ENCODE data around the gene SYNRG.
A peak's percentile ranks its signal among the peaks of the same experiment; 100 is the strongest.
"Not testable (repeated sequence)": the region's sequence is repeated elsewhere in the genome, so short reads cannot be mapped to it uniquely, and the experiment has no call there.

Gene SYNRG, protein sequence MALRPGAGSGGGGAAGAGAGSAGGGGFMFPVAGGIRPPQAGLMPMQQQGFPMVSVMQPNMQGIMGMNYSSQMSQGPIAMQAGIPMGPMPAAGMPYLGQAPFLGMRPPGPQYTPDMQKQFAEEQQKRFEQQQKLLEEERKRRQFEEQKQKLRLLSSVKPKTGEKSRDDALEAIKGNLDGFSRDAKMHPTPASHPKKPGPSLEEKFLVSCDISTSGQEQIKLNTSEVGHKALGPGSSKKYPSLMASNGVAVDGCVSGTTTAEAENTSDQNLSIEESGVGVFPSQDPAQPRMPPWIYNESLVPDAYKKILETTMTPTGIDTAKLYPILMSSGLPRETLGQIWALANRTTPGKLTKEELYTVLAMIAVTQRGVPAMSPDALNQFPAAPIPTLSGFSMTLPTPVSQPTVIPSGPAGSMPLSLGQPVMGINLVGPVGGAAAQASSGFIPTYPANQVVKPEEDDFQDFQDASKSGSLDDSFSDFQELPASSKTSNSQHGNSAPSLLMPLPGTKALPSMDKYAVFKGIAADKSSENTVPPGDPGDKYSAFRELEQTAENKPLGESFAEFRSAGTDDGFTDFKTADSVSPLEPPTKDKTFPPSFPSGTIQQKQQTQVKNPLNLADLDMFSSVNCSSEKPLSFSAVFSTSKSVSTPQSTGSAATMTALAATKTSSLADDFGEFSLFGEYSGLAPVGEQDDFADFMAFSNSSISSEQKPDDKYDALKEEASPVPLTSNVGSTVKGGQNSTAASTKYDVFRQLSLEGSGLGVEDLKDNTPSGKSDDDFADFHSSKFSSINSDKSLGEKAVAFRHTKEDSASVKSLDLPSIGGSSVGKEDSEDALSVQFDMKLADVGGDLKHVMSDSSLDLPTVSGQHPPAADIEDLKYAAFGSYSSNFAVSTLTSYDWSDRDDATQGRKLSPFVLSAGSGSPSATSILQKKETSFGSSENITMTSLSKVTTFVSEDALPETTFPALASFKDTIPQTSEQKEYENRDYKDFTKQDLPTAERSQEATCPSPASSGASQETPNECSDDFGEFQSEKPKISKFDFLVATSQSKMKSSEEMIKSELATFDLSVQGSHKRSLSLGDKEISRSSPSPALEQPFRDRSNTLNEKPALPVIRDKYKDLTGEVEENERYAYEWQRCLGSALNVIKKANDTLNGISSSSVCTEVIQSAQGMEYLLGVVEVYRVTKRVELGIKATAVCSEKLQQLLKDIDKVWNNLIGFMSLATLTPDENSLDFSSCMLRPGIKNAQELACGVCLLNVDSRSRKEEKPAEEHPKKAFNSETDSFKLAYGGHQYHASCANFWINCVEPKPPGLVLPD (N-terminal part only)

DNA sequence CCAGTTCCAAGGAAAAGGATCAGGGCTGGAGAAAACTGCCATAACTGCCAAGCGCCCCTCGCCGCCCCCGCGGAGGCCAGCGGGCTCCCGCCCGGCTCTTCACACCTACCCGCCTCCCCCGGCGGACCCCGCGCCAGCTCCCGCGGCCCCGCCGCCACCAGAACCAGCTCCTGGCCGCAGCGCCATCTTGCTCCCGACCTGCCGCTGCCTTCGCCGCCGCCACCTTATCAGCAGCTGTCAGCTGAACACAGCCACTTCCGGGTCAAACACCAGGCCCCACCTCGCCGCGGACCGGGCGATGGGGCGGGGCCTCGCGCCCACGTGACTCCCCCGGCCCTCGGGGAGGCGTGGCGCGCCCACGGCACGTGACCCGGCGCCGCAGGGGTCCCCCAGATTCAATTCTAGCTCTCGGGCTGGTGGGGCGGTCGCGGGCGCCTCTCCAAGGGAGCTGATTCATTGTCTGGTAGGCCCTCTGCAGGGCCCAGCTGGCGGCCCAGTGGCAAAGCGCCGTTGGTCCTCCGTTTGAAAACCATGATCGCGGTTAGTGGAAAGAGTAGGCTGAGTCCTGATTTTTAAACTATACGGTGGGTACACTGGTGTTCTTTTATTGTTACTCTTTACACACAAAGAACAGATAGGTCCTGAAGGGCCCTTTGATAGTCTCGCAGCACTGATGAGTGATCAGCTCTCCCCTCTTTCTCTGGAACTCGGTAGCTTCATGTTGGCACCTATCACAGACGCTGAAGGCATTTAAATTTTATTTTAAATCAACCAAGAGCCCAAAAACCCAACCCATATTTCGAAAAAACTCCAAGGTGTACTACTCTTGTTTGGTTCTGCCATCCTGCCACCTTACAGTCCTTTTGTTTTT is at the start of gene SYNRG:
Gene SYNRG (minus strand): TSS at position 249 of the 871 bp plus-strand sequence. CDS start 63 bp downstream, at position 186.
- DNase-seq, result peak; percentile 98

DNA sequence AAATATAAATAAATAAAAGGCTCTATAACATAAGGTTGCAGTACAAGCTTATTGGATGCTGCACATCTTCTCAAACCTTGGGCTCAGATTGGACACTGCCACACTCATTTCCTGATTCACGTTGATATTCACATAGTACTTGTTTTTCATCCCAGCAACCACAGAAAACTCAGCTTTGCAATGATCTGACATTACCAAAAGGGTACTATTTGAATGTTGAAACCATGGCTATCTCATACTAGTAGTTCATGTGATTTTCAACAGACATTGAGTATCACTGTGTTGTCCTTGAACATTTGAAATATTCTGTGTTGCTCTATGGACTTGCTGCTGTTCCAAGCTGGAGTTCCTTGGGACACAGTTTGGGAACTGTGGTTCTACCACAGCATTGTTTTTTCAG is 48.0 kb upstream of the SYNRG start:
- DNase-seq, result no peak

DNA sequence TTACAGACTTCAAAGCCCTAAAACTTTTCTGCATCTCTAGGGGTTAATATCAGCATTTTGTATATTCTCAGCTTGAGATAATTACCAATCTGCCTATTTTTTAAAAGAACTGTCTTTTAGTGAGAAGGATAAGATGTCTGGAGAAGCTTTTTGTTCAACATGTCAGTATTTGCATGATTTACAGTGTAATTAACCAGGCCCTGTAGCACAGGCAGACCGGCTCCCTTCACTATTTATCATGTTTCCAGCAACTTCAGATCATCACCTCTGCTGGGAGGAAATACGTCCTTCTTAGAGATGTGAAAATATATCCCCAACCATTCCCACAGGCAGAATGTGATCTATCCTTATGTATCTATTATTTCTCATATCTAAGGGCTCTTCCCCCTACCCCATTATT is 42.6 kb upstream of the SYNRG start:
- no peak for DNase-seq

DNA sequence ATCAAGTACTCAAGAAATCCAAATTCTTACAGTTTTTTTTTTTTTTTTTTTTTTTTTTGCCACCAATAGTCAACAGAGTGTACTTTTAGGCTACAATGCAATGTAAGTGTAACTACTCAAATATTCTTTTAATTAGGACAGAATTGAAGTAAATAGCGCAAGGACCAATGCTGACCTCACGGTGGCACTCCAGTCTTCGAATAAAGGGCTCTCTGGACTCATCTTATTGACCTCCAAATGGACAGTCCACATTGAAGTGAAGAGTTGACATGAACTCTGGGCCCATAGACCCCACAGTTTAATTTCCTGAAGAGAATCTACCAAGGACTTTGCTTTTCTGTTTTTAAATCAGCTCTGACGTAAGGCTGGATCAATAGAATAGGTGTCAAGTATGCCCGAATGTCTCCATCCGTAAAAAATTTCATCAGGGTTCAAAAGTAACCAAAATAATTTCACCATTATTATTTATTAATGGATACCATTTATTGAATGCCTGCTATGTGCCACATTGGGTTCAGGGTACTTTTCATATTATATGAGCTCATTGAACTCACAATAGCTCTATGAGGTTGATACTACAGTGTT is 41.3 kb upstream of the SYNRG start:
- peak; percentile 54 for DNase-seq

DNA sequence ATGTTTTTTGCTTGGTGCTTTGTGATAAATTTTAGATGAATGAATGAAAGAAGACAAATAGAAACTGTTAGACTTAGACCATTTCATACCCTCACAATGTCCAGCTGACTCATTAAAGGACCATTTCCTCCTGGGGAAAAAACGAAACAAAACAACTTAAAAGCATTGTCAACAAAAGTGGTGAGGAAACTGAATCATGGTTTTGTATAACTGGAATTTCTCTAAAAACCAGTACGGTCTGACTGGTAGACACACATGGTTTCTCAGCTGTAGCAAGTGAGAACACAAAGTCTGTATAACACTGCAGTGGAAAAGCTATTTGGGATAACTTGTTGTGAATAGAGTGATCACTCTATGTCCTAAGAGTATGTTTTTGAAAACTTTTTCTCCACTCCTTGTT is 39.3 kb upstream of the SYNRG start:
- peak; percentile 42 for DNase-seq

DNA sequence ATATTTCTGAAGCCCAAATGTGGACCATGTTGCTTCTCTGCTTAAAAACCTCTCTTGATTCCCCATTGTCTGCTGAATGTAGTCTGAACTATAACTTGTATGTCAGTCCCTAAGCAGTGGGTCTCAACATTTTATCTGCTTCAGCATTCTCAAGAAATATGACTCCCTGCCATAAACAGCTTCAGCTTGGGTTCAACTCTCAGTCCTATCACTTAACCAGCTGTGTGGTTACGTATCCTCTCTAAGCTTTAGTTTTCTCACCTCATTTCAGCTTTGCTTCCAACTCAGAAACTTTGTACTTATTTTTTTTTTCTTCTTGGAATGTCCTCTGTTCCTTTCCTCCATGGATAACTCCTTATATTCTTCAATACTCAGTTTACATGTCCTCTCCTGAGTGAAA is 38.6 kb upstream of the SYNRG start:
- DNase-seq, result no peak

DNA sequence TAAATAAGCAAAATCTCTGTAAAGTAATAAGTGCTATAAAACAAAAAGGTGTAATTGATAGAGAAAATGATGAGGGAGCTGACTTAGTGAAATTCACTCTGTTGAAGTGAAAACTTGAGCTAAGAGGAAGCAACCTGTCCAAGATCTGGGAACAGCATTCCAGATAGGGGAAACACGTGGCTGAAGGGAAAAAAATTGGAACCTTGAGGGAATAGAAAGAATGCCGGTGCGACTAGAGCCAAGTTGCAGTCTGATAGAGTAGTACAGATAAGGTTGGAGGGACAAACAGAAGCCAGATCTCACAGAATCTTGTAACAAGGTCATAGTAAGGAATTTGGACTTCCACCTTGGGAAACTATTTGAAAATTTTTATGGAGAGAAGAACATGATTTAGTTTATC is 34.7 kb upstream of the SYNRG start:
- peak; percentile 19 for DNase-seq

DNA sequence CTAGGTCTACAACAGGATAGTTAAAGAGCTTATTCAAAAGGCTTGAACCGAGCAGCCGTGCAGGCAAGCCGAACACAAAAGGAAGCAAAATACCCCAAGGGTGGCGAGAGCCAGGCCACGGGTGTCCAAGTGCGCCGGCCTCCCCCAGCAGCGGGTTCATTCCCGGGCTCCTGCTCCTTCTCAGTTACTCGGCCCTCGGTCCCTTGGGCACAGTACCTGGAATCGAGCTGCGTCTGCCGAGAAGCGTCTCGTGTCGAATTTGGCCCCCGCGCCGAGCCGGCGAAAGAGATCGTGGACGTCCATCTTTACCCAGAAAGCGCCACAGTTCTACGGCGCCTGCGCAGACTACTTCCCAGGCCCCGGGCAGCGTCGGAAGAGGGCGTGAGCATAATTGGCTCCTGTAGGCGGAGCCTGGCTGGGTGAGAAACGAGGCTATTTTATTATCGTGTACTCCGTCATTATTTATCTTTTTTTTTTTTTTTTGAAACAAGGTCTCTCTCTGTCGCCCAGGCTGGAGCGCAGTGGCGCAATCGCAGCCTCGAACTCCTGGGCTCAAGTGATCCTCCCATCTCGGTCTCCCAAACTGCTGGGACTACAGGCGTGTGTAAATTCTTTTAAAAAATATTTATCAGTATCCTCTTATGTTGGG is 34.0 kb upstream of the SYNRG start, which contains the start of gene DDX52:
Gene DDX52 (minus strand): TSS at position 329 of the 649 bp plus-strand sequence. CDS start 26 bp downstream, at position 303.
- DNase-seq, result peak; percentile 88

DNA sequence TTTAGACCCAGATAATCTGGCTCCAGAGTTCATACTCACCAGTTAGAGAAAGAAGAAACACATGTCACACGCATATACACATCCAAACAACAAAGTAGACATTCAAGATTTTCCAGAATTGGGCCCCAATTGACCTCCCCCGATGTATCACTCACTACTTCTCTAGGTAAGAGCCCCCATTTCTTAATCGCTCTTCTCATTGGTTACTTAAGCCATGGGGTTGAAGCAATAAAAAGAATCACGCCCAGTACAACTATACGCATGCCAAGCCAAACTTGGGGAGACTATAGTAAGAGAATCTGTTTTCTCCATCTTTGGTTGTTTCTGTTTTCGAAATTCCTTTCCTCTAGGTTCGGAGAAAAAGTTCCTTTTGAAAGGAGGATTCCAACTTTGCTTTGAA is 33.5 kb upstream of the SYNRG start:
- peak; percentile 7 for DNase-seq

DNA sequence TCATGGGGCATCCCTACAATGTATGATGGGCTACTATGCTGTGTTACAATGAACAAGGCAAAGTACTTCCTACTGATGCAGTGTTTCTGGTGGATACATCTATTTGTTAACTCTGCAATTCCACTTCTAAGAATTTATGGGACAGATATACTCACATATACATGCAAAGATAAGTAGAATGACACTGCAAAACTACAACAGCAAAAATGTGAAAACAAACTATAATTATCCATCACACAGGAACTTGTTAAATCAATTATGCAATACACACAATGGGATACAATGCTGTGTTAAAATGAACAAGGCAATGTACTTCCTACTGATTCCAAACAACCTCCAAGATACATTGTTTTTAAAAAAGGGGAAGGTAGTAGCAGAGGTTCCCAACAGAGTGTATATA is 30.8 kb upstream of the SYNRG start:
- no peak for DNase-seq

DNA sequence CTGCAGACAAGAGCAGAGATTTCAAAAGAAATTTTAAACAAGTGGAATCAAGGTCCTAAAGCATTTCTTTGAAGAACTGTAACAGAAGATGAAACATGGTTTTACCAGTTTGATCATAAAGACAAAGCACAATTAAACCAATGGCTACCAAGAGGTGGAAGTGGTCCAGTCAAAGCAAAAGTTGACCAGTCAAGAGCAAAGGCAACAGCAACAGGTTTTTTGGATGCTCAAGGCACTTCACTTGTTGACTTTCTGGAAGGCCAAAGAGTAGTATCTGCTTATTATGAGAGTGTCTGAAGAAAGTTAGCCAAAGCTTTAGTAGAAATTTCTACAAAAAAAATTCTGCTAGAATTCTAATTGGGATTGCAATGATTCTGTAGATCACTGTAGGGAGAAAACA is 28.7 kb upstream of the SYNRG start:
- no peak for DNase-seq

DNA sequence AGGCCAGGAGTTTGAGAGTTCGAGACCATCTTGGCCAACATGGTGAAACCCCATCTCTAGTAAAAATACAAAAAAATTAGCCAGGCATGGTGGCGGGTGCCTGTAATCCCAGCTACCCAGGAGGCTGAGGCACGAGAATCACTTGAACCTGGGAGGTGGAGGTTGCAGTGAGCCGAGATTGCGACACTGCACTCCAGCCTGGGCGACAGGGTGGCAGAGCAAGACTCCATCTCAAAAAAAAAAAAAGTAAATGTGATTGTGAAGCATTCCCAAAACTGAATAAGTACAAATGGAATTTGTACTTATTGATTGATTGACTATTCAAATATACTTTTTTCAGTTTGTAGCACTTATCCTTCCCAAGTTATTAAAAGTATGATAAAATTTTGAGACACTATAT is 7.2 kb upstream of the SYNRG start:
- DNase-seq, result not testable (repeated sequence)

DNA sequence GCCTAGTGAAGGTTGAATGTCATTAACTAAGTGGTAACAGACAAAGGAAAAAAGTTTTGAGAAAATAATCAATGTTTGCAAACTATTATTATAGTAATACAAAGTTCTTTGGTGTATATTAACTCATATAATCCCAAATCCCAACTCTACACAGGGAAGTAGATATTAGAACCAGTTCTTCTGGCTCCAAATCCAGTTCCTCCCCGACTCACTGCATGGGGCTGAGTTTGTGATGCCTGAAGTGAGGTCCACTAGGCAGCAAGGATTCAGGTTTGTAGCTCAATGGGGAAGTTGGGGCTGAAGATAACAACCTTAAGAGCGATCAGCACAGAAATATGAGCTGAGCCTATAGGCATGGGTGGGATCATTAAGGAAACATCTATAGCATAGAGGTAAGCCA is 5.6 kb upstream of the SYNRG start:
- DNase-seq, result no peak

DNA sequence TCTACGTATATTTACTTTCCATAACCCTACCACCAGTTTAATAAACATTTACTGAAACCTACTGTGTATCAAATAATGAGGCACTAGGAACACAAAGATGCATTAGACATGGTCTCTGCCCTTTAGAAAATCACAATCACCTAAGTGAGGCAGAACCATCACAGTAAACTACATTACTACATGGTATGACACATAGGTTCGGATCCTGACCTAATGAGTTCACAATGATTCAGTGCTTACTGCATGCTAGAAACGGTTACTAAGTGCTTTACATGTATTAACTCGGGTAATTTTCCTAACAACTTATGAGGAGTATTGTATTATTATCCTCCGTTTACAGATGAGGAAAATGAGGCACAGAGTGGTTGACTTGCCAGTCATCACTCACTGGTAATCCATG is 5.2 kb upstream of the SYNRG start:
- DNase-seq, result peak; percentile 54

DNA sequence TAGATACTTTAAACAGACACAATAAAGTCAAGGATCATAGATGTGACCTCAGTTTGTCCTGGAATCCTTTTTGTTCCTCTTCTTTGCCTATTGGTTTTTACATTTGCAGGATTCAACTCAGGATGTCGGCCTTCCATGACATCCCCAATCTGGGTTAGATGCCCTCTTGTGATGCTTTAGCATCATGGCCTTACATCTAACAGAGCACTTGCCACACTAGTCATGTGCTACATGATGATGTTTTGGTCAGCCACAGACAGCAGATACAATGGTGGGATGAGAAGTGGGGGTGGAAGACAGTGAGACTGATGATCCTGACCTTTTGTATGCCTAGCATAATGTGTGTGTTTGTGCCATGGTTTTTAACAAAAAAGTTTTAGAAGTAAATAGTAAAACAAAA is 1.8 kb upstream of the SYNRG start:
- no peak for DNase-seq

DNA sequence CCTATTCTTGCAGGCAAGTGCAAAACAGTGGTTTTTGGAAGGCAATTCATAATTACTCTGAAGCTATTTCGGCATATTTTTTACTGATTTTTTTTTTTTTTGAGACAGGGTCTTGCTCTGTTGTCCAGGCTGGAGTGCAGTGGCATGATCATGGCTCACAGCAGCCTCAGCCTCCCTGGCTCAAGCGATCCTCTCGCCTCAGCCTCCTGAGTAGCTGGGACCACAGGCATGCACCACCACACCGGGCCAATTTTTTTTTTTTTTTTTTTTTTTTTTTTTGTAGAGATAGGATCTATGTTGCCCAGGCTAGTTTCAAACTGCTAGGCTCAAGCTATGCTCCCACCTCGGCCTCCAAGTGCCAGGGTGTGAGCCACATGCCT is 813 bp upstream of the SYNRG start:
- DNase-seq, result not testable (repeated sequence)

DNA sequence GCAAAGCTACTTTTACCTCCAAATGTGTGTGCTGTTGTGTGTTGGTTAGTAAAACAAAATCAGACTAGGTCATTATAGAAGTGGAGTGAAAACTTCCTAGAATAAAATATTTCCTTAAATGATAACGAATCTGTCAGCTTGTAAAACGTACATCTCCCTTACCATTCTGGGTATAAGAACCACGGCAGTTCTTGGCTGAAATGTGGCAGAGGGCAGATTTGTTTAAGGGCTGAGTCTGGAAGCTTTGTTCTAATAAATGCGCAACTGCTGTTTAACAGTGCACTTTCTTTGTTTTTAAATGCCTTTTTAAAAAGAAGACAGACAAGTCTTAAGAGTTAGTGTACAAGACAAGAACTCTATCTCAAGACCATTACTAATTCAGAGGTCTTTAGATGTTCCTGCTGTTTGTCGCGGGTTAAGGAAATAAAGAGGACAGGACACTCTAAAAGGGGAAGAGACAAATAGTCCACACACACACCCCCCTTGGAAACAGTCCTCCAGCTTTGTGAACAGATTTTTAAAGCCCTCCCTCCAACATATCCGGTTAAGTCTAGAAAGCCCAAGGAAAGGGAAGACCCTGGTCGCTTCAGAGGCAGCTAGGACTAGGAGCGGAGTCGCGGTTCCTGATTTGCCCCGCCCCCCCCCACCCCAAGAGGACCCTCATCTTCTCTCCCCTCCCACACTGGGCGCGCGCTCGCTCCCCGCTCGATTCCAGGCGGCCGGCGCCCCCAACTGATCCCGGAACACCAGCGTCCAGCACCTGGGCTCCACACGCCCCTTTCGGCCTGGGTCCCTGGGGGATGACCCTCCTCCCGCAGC is 658 bp downstream of the SYNRG start:
- DNase-seq, result peak; percentile 35

DNA sequence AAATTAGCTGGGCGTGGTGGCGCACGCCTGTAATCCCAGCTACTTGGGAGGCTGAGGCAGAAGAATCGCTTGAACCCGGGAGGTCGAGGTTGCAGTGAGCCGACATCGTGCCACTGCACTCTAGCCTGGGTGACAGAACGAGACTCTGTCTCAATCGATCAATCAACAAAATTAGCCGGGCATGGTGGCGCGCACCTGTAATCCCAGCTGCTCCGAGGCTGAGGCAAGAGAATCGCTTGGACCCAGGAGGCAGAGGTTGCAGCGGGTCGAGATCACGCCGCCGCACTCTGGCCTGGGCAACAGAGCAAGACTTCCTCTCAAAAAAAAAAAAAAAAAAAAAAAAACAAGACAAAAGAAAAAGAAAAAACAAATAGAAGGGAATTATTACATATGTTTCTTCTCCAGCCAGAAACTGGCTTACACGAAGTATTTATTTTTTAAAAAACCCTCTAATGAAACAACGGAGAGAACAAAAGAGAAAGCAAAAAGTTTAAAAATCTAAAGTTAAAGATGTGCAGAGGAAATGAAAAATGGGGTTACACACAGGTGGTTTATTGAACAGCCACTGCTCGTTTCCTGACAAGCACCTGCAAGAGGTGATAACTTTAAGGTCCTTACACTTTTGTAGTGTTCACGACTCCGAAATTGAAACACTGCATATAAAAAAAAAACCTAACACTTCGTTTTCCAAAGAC is 1.4 kb downstream of the SYNRG start:
- DNase-seq, result no peak

DNA sequence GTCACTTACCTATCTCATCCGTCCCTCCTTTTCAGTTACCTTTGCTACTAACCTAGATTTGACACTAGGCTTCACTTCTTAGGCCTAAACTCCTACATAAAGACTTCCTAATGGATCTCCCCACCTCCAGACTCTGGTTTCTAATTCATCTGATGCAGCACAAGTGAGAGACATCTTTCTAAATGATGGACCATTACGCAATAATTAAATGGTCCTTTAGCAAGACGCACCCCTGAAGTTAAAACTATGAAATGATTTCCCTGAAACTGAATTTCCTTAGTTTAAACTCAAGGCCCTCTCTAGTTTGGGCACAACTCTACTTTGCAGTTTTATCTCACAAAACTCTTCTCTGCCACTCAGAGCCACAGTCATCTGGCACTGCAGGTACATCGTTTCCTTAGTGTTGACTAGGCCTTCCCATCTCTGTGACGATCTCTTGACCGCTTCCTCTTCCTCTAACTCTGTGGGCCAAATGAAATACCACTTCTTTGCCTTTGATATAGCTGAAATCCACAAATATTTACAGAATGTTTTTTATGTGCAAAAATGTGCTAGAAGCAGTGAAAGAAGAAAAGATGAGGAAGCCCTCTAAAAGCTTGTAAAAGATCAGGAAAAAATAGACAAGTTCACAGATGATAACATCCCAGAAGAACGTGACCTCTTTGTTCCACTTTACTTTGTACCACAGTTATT is 3.3 kb downstream of the SYNRG start:
- no peak for DNase-seq

All from fibroblast of upper back skin (primary cell).